Measurements from ENCODE around the gene RNF125.

Gene RNF125

DNA sequence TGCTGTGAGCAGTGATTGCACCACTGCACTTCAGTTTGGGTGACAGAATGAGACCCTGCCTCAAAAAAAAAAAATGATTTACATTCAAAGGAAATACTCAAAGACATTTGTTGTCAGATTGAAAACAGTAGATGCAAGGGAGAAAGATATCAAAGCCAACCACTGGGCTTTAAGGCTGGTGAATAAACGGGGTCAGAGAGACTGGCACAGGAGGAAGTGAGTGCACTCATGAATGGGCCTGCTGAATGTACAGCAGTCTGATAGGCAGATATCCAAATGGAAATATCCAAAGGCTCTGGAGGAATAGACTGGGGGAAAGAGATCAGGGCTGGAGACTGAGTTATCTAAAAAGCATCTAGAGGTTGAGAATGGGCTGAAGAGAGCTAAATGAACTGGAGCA is 10.9 kb downstream of the RNF125 start:
- Histone ChIP-seq H3K27me3 (no peaks in the 10 kb centered on the region), H3K27ac (no peak overlapping the region), H3K9me3 (no peaks in the 10 kb centered on the region), H3K4me1 (ENCODE audit: control insufficient read depth in 1 of 2, insufficient read depth in 1 of 2, low read depth in 1 of 2, low read length in 1 of 2) (no peaks in the 10 kb centered on the region), H3K4me3 (ENCODE audit: low read depth in 1 of 2, low read length in 1 of 2) (no peak overlapping the region), H3K36me3 (no peaks in the 10 kb centered on the region)
- TF ChIP-seq, protein P1, sequence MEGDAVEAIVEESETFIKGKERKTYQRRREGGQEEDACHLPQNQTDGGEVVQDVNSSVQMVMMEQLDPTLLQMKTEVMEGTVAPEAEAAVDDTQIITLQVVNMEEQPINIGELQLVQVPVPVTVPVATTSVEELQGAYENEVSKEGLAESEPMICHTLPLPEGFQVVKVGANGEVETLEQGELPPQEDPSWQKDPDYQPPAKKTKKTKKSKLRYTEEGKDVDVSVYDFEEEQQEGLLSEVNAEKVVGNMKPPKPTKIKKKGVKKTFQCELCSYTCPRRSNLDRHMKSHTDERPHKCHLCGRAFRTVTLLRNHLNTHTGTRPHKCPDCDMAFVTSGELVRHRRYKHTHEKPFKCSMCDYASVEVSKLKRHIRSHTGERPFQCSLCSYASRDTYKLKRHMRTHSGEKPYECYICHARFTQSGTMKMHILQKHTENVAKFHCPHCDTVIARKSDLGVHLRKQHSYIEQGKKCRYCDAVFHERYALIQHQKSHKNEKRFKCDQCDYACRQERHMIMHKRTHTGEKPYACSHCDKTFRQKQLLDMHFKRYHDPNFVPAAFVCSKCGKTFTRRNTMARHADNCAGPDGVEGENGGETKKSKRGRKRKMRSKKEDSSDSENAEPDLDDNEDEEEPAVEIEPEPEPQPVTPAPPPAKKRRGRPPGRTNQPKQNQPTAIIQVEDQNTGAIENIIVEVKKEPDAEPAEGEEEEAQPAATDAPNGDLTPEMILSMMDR (IDR thresholded peaks at IDR 0.05): no peak

DNA sequence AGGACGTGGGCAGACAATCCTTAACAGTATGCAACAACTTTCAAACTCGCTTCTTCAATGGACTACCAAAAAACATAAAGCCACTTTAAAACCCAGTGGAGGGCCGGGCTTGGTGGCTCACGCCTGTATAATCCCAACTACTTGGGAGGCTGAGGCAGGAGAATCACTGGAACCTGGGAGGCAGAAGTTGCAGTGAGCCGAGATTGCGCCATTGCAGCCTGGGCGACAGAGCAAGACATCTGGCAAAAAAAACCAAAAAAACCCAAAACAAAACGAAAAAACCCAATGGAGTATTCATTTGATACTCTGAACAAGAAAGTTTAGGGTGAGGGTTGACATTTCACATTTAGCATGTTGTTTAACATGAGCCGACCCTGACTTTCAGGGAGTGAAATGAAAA is 14.0 kb downstream of the RNF125 start:
- no peaks in the 10 kb centered on the region for H3K27me3 ChIP-seq
- H3K4me3 ChIP-seq (ENCODE audit: low read depth in 1 of 2, low read length in 1 of 2): no peak overlapping the region
- no peaks in the 10 kb centered on the region for H3K4me1 ChIP-seq (ENCODE audit: control insufficient read depth in 1 of 2, insufficient read depth in 1 of 2, low read depth in 1 of 2, low read length in 1 of 2)
- H3K9me3 ChIP-seq: no peaks in the 10 kb centered on the region
- H3K36me3 ChIP-seq: no peaks in the 10 kb centered on the region
- no peak overlapping the region for H3K27ac ChIP-seq
- TF ChIP-seq, protein P1 (IDR thresholded peaks at IDR 0.05): no peak

DNA sequence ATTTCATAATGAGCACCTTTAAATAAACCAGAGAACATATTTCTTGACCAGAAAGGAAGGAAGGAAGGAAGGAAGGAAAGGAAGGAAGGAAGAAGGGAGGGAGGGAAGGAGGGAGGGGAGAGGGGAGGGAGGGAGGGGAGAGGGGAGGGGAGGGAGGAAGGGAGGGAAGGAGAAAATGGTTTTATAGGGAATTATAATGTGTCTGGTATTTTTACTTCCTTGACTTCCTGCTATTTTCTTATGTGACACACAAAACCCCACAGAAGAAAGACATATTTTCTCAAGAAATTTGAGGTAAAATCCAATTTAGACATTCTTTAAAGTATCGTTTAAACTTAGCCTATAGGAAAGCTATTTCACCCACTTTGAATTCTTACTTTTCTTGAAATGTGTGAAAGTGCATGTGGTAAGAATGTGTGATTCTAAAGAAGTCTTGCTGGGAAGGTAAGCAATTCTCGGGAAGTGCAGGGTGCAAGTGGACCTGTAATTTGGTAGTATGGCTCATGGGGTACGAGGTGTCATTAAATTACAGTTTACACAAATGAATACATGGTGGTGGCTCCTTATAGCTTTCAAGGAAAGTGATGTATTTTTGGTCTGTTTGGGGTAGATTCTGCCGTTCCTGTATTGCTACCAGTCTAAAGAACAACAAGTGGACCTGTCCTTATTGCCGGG is 18.0 kb downstream of the RNF125 start:
- TF ChIP-seq, protein P1 (IDR thresholded peaks at IDR 0.05): no peak
- peaks cover 12% of the 10 kb centered on the region in 2 experiments for H3K4me1 ChIP-seq (ENCODE audit: control insufficient read depth in 1 of 2, insufficient read depth in 1 of 2, low read depth in 1 of 2, low read length in 1 of 2)

DNA sequence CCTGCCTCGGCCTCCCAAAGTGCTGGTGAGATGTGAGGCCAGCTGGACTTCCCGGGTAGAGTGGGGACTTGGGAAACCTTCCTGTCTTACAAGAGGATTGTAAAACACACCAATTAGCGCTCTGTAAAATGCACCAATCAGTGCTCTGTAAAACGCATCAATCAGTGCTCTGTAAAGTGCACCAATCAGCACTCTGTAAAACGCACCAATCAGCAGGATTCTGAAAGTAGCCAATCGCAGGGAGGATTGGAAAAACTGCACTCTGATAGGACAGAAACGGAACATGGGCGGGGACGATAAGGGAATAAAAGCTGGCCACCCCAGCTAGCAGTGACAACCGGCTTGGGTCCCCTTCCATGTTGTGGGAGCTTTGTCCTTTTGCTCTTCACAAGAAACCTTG is 19.0 kb downstream of the RNF125 start:
- Histone ChIP-seq H3K27ac (no peak overlapping the region), H3K36me3 (peaks cover 6% of the 10 kb centered on the region), H3K9me3 (no peaks in the 10 kb centered on the region), H3K4me1 (ENCODE audit: control insufficient read depth in 1 of 2, insufficient read depth in 1 of 2, low read depth in 1 of 2, low read length in 1 of 2) (peaks cover 22% of the 10 kb centered on the region in 2 experiments), H3K4me3 (ENCODE audit: low read depth in 1 of 2, low read length in 1 of 2) (no peak overlapping the region), H3K27me3 (no peaks in the 10 kb centered on the region)
- TF ChIP-seq, protein P1 (IDR thresholded peaks at IDR 0.05): no peak

More for the DNA sequence above, 18.0 kb downstream of the RNF125 start:
- Histone ChIP-seq H3K27ac (no peak overlapping the region), H3K4me3 (ENCODE audit: low read depth in 1 of 2, low read length in 1 of 2) (no peak overlapping the region), H3K9me3 (no peaks in the 10 kb centered on the region), H3K36me3 (peaks cover 6% of the 10 kb centered on the region), H3K27me3 (no peaks in the 10 kb centered on the region)

DNA sequence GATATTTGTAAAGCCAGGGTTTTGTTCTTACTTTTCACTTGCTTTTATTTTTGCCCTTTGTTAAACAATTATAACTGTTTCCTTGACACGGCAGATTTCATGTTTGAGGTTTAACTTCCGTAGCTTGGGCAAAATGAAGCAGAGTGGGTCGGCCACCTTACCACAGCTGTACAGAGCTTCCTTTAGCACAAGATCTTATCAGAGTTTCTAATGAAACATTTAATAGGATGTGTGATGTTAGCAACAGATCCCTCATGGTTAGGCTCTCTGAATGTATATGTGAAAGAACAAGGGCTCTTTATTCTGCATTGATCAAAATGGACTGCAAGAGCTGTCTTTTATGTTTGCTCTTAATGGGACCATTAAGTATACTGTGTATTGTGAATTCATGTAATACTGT is 22.3 kb downstream of the RNF125 start:
- peaks cover 43 to 44% of the 10 kb centered on the region in 2 experiments for H3K4me1 ChIP-seq (ENCODE audit: control insufficient read depth in 1 of 2, insufficient read depth in 1 of 2, low read depth in 1 of 2, low read length in 1 of 2)
- H3K27me3 ChIP-seq: no peaks in the 10 kb centered on the region
- no peak overlapping the region for H3K4me3 ChIP-seq (ENCODE audit: low read depth in 1 of 2, low read length in 1 of 2)
- no peaks in the 10 kb centered on the region for H3K9me3 ChIP-seq
- H3K36me3 ChIP-seq: peaks cover 6% of the 10 kb centered on the region
- H3K27ac ChIP-seq: peak overlapping the region; percentile 26
- TF ChIP-seq, protein P1 (IDR thresholded peaks at IDR 0.05): no peak

All from neutrophil (primary cell).